Skeletal muscle tissue (tissue), 4 donors: ENCODE measurements around the gene KIAA1614. TPM values are rescaled to one million over a fixed set of nuclear protein-coding genes. Genes with fewer than 3 reads are reported as not detected.

Experiments
- H3K27ac ChIP-seq: one replicate; pipeline ENCODE4 v1.7.0; 2013; ENCODE audit warnings: mild to moderate bottlenecking, low read depth, low read length, inconsistent platforms
- H3K27me3 ChIP-seq, 3 donors: one replicate each; pipeline ENCODE4 v1.7.0; 2013; ENCODE audit warnings: low read length in 3 of 3; ENCODE audit not compliant: control insufficient read depth in 3 of 3, insufficient read depth in 3 of 3
- H3K36me3 ChIP-seq, 3 donors: one replicate each; pipeline ENCODE4 v1.7.0; 2013; ENCODE audit warnings: low read length in 3 of 3; ENCODE audit not compliant: control insufficient read depth in 3 of 3, insufficient read depth in 3 of 3
- H3K4me1 ChIP-seq, 3 donors: one replicate each; pipeline ENCODE4 v1.7.0; 2013; ENCODE audit warnings: low read length in 3 of 3, mild to moderate bottlenecking in 3 of 3; ENCODE audit not compliant: control insufficient read depth in 3 of 3, insufficient read depth in 3 of 3
- H3K4me3 ChIP-seq, 3 donors: one replicate each; pipeline ENCODE4 v1.7.0; 2013; ENCODE audit warnings: low read length in 3 of 3
- H3K9ac ChIP-seq, 3 donors: one replicate each; pipeline ENCODE4 v1.7.0; 2013; ENCODE audit warnings: low read length in 3 of 3, mild to moderate bottlenecking in 3 of 3, moderate library complexity in 2 of 3, low read depth in 1 of 3
- H3K9me3 ChIP-seq, 3 donors: one replicate each; pipeline ENCODE4 v1.7.0; 2013; ENCODE audit warnings: low read length in 3 of 3; ENCODE audit not compliant: control insufficient read depth in 3 of 3
- total RNA-seq: library from RNA; depleted of rRNA; stranded (reverse); fragments of >200 nt; gene quantifications from one replicate; pipeline ENCODE4 v1.2.3, GENCODE V29; 2014
- donor health status: Osteomylitis.

The KIAA1614 gene
- total RNA-seq, 1 donor from 2014 or later: 13.6 TPM

DNA sequence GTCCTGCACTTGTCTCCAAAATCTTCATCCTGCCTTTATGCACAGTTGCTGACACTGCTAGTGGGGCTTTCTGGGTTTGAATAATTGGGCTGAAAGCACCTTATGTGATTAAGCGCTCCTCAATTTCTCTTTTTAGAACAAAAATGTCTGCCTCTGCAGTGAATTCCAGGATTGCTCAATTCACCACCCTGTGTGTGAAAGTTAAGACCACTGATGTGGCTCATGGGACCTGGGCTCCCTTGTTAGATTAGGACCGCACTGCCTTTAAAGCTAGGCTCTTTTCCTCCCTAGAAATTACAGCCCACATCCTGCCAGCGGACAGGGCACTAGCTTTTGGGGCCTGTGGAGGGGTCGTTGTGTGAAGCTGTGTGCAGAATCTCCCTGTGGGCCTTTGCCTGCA, 18.8 kb downstream of the KIAA1614 start:
- peaks cover 0 to 8% (median 2%) of the 10 kb centered on the region in 3 donors for H3K36me3 ChIP-seq
- no peak overlapping the region for H3K4me3 ChIP-seq
- no peak overlapping the region for H3K27ac ChIP-seq
- H3K9me3 ChIP-seq: no peaks in the 10 kb centered on the region
- peaks cover 0 to 5% (median 0%) of the 10 kb centered on the region in 3 donors for H3K27me3 ChIP-seq
- no peak overlapping the region for H3K9ac ChIP-seq
- peaks cover 10 to 25% (median 15%) of the 10 kb centered on the region in 3 donors for H3K4me1 ChIP-seq

GRCh38 chr1:180932378-180932777, 19.7 kb downstream of the KIAA1614 start:
- Histone ChIP-seq H3K36me3 (peaks cover 0 to 8% (median 2%) of the 10 kb centered on the region in 3 donors), H3K4me3 (no peak overlapping the region), H3K9ac (no peak overlapping the region), H3K27ac (no peak overlapping the region), H3K9me3 (no peaks in the 10 kb centered on the region), H3K27me3 (peaks cover 0 to 8% (median 0%) of the 10 kb centered on the region in 3 donors), H3K4me1 (peaks cover 2 to 16% (median 6%) of the 10 kb centered on the region in 3 donors)

DNA sequence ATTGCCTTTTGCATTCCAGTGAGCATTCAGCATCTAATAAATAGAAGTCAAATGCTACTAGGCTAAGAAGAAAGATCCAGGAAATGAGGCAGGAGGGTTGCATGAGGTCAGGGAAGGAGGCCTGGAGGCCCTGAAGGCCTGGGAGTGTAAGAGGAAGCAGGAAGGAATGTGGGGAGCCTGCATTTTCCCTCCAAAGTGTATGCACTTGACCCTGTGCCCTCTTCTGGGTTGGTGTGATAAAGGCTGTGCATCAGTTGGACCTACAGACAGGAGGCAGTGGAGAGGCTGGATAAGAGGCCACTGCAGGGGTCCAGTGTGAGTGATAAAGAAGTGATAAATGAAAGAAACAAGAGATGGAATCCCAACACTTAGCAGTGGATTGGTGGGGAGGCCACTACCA, 20.4 kb downstream of the KIAA1614 start:
- peaks cover 0 to 8% (median 0%) of the 10 kb centered on the region in 3 donors for H3K27me3 ChIP-seq
- H3K27ac ChIP-seq: no peak overlapping the region
- no peak overlapping the region for H3K9ac ChIP-seq
- H3K4me3 ChIP-seq: no peak overlapping the region
- H3K36me3 ChIP-seq: peaks cover 0 to 8% (median 2%) of the 10 kb centered on the region in 3 donors
- peaks cover 0 to 10% (median 0%) of the 10 kb centered on the region in 3 donors for H3K4me1 ChIP-seq
- H3K9me3 ChIP-seq: no peaks in the 10 kb centered on the region

- H3K27ac ChIP-seq: no peak overlapping the region
- peaks cover 0 to 3% (median under 1%) of the 10 kb centered on the region in 3 donors for H3K36me3 ChIP-seq
- peaks cover 0 to 10% (median 0%) of the 10 kb centered on the region in 3 donors for H3K27me3 ChIP-seq
- no peaks in the 10 kb centered on the region for H3K9me3 ChIP-seq
- peaks cover 0 to 6% (median 0%) of the 10 kb centered on the region in 3 donors for H3K4me1 ChIP-seq
- H3K9ac ChIP-seq: no peak overlapping the region
- no peak overlapping the region for H3K4me3 ChIP-seq
Measured at GRCh38 chr1:180934563-180934962, 21.9 kb downstream of the KIAA1614 start.

DNA sequence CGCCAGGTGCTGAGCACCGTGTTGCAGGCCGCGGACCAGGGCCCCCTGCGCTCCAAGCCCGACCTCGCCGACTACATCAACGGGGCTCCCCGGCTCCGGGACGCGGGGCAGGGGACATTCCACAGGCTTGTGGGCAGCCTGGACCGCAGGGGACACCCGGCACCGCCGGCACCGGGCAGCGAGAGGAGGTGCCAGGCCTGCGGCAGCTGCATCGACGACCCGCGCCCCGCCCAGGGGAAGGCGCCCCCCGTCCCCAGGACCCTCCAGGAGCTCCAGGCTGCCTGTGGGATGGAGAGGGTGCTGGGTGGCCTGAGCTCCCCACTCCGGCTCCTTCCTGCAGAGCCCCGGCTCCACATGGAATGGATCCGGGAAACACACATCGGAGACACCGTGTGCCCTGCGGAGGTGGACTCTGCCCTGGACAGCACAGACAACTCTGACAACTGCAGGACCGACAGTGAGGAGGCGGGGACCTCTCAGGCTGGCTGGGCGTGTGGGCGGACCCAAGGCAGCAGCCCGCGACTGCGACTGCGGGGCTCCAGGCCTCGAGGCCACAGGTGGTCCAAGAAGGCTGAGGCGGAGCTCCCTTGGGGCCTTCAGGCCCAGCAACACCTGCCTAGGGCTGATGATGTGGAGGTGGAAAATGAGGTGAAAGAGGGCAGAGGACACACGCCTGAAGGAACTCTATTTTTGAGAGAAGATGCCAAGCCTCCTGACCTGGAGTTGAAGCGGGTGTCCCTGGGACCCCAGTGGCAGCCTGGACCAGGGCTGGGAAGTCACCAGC, 22.8 kb downstream of the KIAA1614 start:
- H3K4me3 ChIP-seq: no peak overlapping the region

GRCh38 chr1:180936110-180937011, 23.7 kb downstream of the KIAA1614 start:
- Histone ChIP-seq H3K9me3 (no peaks in the 10 kb centered on the region), H3K4me3 (no peak overlapping the region), H3K27ac (no peak overlapping the region), H3K27me3 (peaks cover 0 to 8% (median 0%) of the 10 kb centered on the region in 3 donors), H3K36me3 (no peaks in the 10 kb centered on the region), H3K4me1 (no peaks in the 10 kb centered on the region), H3K9ac (no peak overlapping the region)

More for the DNA sequence above, 22.8 kb downstream of the KIAA1614 start:
- no peaks in the 10 kb centered on the region for H3K36me3 ChIP-seq
- H3K4me1 ChIP-seq: peaks cover 0 to 4% (median 0%) of the 10 kb centered on the region in 3 donors
- no peak overlapping the region for H3K9ac ChIP-seq
- peaks cover 0 to 8% (median 0%) of the 10 kb centered on the region in 3 donors for H3K27me3 ChIP-seq
- H3K9me3 ChIP-seq: no peaks in the 10 kb centered on the region
- H3K27ac ChIP-seq: no peak overlapping the region

DNA sequence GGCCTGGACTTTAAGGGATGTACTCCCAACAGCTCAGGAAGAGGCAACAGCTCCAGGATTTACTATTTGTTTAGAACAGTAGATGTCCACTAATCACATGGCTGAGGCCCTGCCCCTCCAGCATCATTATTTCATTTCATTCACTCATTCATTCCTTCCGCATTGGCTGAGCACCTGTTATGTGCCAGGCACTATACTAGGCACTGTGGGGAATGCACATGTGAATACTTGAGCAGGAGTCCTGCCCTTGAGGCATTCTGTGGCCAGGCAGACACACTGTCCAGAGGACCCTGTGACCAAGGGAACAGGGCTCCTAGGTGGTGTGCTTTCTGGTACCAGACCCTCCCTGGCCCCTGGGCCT, 24.3 kb downstream of the KIAA1614 start:
- H3K4me1 ChIP-seq: no peaks in the 10 kb centered on the region
- no peak overlapping the region for H3K4me3 ChIP-seq
- peaks cover 0 to 8% (median 0%) of the 10 kb centered on the region in 3 donors for H3K27me3 ChIP-seq
- no peak overlapping the region for H3K9ac ChIP-seq
- H3K36me3 ChIP-seq: no peaks in the 10 kb centered on the region
- no peaks in the 10 kb centered on the region for H3K9me3 ChIP-seq
- H3K27ac ChIP-seq: no peak overlapping the region

DNA sequence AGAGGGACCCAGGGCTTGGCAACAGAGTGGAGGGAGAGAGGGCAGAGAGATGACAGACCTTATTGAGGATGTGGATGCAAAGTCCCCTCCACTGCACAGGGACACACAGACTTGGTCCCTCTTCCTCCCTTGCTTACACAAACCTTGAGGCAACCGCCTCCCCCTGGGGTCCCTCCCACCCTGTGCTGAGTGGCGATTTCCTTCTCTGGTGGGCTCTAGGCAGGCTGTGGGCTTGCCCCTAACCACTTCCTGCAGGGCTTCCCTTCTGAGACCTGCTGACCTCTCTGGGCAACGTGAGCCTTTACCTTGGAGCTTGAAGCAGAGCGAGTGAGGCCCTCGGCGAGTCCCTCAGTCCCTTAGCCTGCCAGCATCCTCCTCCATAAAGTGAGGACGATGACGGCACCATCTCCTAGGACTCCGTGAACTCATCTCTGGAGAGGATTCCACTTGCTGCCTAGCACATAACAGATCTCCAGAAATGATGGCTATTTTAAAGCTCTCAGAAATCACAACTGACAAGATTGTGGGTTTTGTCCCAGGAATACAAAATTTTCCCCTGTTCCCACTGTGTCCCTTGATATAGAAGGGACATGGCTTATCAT, 25.0 kb downstream of the KIAA1614 start:
- Histone ChIP-seq H3K9me3 (no peaks in the 10 kb centered on the region), H3K4me1 (no peaks in the 10 kb centered on the region), H3K27ac (no peak overlapping the region), H3K4me3 (no peak overlapping the region), H3K9ac (no peak overlapping the region), H3K27me3 (peaks cover 0 to 8% (median 0%) of the 10 kb centered on the region in 3 donors), H3K36me3 (peaks cover 0 to 4% (median 0%) of the 10 kb centered on the region in 3 donors)

DNA sequence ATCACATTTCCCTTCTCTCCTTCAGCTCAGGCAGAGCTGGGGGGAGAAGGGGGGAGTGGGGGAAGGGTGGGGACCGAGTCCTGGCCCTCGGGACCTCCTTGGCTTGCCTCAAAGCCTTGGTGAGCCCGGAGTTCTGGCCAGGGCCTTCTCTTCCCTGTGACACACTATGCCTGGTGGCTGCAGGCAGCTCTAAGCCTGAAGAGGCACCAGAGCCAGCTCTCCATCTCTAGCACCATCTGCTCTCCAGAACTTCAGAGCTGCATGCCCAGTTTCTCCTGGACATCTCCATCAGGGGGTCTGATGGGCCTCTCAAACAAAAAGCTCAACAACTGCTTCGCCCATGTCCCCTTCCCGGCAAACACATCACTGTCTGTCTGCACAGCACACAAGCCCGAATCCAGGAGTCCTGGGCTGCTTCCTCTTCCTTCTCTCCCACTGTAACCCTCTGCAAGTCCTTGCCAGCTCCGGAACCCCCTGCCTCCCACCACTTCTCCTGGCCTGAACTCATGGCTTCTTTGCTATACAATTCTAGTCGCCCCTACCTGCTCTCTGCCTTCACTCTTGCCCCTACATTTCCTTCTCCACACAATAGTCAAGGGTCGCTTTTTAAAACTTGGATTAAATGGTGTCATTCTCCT, 26.5 kb downstream of the KIAA1614 start:
- Histone ChIP-seq H3K9ac (no peak overlapping the region), H3K4me3 (no peak overlapping the region), H3K27me3 (peaks cover 0 to 8% (median 0%) of the 10 kb centered on the region in 3 donors), H3K36me3 (peaks cover 0 to 4% (median 0%) of the 10 kb centered on the region in 3 donors), H3K4me1 (no peaks in the 10 kb centered on the region), H3K9me3 (no peaks in the 10 kb centered on the region), H3K27ac (no peak overlapping the region)
